ENCODE data around the gene DDX27.
"Not testable (repeated sequence)": the region's sequence is repeated elsewhere in the genome, so short reads cannot be mapped to it uniquely, and the experiment has no call there.

DDX27 gene

DNA sequence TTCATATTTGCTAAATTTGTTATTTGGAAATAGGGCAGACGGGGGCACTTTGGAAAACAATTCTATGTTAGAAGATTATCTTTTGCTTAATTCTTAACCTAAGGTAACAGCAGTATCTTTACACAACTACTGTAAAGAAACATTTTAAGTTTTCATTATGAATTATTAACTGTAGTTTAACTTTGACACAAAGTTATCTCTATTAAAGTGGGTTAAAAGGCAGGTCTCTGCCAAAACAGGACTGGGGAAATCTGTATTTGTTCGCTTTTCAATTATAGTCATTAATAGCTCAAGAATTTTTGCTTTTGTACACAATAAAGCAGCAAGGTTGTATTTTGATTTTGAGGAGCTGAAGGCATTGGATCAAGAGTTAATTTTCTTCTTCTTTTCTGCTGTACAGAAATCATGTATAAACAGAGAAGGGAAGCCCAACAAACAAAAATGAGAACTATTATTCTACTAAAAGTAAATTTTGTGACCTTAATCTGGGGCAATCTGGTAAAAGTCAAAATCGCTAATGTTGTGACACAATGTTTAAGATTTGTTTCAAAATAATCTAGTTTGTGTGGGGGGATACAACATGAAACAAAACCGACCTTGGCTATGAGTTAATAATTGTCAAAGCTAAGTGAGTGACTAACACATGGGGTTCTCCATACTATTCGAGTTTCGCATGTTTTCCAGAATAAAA, 34.0 kb upstream of the DDX27 start:
- DNase-seq: no peak
- no peak for ATAC-seq (replicated peaks)
- Mint-ChIP-seq H3K4me1 (ENCODE audit: low read depth in 2 of 2) (peaks cover 29 to 50% of the 10 kb centered on the region in 2 donors), H3K4me3 (peak overlapping the region in 1 of 2 donors; percentile 58), H3K9me3 (no peaks in the 10 kb centered on the region), H3K27ac (peak overlapping the region in 1 of 2 donors; percentile 19), H3K36me3 (ENCODE audit: insufficient read depth) (peaks cover 24% of the 10 kb centered on the region), H3K27me3 (peaks cover 1 to 8% of the 10 kb centered on the region in 2 donors)

DNA sequence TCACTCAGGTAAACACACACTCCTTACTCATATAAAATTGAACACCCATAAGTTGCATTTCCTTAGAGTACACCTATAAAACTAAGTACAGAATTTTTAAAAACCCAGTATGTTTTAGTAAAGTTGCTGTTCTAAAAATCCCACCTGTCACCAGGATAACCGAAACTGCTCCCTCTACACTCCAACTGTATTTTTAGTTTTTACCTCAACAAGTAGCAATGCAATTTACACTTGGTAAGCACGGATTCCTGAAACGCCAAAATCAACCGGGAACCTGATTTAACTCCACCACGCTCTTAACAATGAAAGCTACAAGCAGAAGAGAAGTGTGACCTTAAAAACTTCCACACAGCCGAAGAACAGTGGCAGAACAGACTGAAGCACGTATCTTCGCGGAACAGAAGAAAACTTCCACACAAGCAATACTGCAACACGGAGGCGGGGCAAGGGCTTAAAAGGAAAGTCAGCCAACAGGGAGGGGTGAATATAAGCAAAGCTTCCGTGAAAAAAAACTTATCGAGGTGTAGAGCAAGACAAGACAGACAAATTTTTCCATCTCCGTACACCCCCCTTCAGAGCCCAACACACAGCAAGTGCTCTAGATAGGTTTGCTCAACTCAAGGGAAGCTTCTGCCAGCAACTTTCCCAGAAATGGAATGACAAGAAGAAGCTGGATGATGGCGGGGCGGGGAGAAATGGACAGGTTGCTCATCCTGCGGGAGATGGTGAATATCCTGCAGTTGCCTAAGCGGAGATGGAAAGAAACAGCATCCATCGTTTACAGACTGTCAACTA, 32.5 kb upstream of the DDX27 start:
- no peaks in the 10 kb centered on the region for H3K9me3 Mint-ChIP-seq
- peak; percentile 36 to 49 (median 49) for DNase-seq
- peaks cover 19 to 37% of the 10 kb centered on the region in 2 donors for H3K4me1 Mint-ChIP-seq (ENCODE audit: low read depth in 2 of 2)
- peaks cover 6 to 8% of the 10 kb centered on the region in 2 donors for H3K27me3 Mint-ChIP-seq
- H3K27ac Mint-ChIP-seq: peak overlapping the region; percentile 38 to 90
- H3K4me3 Mint-ChIP-seq: peak overlapping the region; percentile 80 to 83
- H3K36me3 Mint-ChIP-seq (ENCODE audit: insufficient read depth): peaks cover 24% of the 10 kb centered on the region
- peak; percentile 25 for ATAC-seq (replicated peaks)

GRCh38 chr20:49187330-49187850, 31.8 kb upstream of the DDX27 start:
- Mint-ChIP-seq H3K4me3 (peak overlapping the region; percentile 80 to 83), H3K4me1 (ENCODE audit: low read depth in 2 of 2) (peaks cover 19 to 33% of the 10 kb centered on the region in 2 donors), H3K36me3 (ENCODE audit: insufficient read depth) (peaks cover 24% of the 10 kb centered on the region), H3K27ac (peak overlapping the region; percentile 38 to 90), H3K27me3 (peaks cover 6 to 8% of the 10 kb centered on the region in 2 donors), H3K9me3 (no peaks in the 10 kb centered on the region)
- DNase-seq (peak; percentile 7 to 15 (median 9)), ATAC-seq (replicated peaks) (no peak)

GRCh38 chr20:49187851-49188641, 31.2 kb upstream of the DDX27 start, which contains the start of gene STAU1:
Gene STAU1 (minus strand): TSS chr20:49188334. CDS start chr20:49166201, 22,133 bp downstream.
- Mint-ChIP-seq H3K27me3 (peaks cover 6 to 8% of the 10 kb centered on the region in 2 donors), H3K4me3 (peak within 1 kb of the TSS; percentile 80 to 83), H3K4me1 (ENCODE audit: low read depth in 2 of 2) (peaks cover 17 to 29% of the 10 kb centered on the region in 2 donors), H3K9me3 (no peaks in the 10 kb centered on the region), H3K36me3 (ENCODE audit: insufficient read depth) (peaks cover 24% of the 10 kb centered on the region), H3K27ac (peak within 1 kb of the TSS; percentile 79 to 90)
- DNase-seq (peak; percentile 86 to 90 (median 88)), ATAC-seq (replicated peaks) (peak; percentile 93)

DNA sequence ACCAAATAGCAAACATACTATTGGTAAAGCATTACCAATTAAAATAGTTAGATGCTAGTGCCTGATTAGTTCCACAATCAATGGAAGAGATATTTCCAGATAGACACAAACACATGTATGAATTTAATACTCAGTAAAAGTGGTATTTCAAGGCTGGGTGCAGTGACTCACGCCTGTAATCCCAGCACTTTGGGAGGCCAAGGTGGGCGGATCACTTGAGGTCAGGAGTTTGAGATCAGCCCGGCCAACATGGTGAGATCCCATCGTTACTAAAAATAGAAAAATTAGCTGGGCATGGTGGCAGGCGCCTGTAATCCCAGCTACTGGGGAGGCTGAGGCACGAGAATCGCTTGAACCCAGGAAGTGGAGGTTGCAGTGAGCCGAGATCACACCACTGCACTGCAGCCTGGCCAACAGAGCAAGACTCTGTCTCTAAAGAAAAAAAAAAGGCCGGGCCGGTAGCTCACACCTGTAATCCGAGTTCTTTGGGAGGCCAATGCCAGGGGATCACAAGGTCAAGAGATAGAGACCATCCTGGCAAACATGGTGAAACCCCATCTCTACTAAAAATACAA, 26.2 kb upstream of the DDX27 start:
- H3K27ac Mint-ChIP-seq; H3K36me3 Mint-ChIP-seq (ENCODE audit: insufficient read depth); H3K4me3 Mint-ChIP-seq: not testable (repeated sequence)

GRCh38 chr20:49199729-49200293, 19.4 kb upstream of the DDX27 start:
- H3K4me3 Mint-ChIP-seq: no peak overlapping the region
- no peaks in the 10 kb centered on the region for H3K4me1 Mint-ChIP-seq (ENCODE audit: low read depth in 2 of 2)
- DNase-seq (no peak), ATAC-seq (replicated peaks) (no peak)
- H3K27ac Mint-ChIP-seq: no peak overlapping the region
- H3K27me3 Mint-ChIP-seq: no peaks in the 10 kb centered on the region
- no peaks in the 10 kb centered on the region for H3K9me3 Mint-ChIP-seq
- H3K36me3 Mint-ChIP-seq (ENCODE audit: insufficient read depth): peaks cover 4% of the 10 kb centered on the region

More for the DNA sequence above, 26.2 kb upstream of the DDX27 start:
- not testable (repeated sequence) for H3K4me1 Mint-ChIP-seq (ENCODE audit: low read depth in 2 of 2); H3K9me3 Mint-ChIP-seq; ATAC-seq (replicated peaks); H3K27me3 Mint-ChIP-seq; DNase-seq

DNA sequence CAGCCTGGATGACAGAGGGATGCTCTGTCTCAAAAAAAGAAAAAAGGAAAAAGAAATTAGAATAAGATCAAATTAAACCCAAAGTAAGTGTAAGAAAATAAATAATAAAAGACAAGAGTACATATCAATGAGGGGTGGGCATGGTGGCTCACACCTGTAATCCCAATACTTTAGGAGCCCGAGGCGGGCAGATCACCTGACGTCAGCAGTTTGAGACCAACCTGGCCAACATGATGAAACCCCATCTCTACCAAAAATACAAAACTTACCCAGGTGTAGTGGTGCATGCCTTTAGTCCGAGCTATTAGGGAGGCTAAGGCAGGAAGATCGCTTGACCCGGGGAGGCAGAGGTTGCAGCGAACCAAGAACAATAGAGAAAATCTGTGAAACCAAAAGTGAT, 16.2 kb upstream of the DDX27 start:
- no peak overlapping the region for H3K4me3 Mint-ChIP-seq
- H3K27me3 Mint-ChIP-seq: no peaks in the 10 kb centered on the region
- peaks cover 4% of the 10 kb centered on the region for H3K36me3 Mint-ChIP-seq (ENCODE audit: insufficient read depth)
- H3K9me3 Mint-ChIP-seq: no peaks in the 10 kb centered on the region
- ATAC-seq (replicated peaks) (no peak), DNase-seq (no peak)
- no peaks in the 10 kb centered on the region for H3K4me1 Mint-ChIP-seq (ENCODE audit: low read depth in 2 of 2)
- H3K27ac Mint-ChIP-seq: no peak overlapping the region

DNA sequence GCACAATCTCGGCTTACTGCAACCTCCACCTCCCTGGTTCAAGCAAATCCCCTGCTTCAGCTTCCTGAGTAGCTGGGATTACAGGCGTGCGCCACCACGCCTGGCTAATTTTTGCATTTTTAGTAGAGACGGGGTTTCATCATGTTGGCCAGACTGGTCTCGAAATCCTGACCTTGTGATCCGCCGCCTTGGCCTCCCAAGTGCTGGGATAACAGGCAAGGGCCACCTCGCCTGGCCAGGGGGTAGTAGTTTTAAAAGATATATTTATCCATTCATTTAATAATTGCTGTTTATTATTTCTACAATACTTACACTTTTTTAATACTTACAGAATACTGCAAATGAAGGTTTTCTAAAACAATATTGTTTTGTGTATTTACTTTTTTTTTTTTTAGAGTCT, 15.5 kb upstream of the DDX27 start:
- ATAC-seq (replicated peaks): no peak
- H3K9me3 Mint-ChIP-seq: no peaks in the 10 kb centered on the region
- no peak overlapping the region for H3K4me3 Mint-ChIP-seq
- no peaks in the 10 kb centered on the region for H3K27me3 Mint-ChIP-seq
- no peak overlapping the region for H3K27ac Mint-ChIP-seq
- no peaks in the 10 kb centered on the region for H3K4me1 Mint-ChIP-seq (ENCODE audit: low read depth in 2 of 2)
- peaks cover 4% of the 10 kb centered on the region for H3K36me3 Mint-ChIP-seq (ENCODE audit: insufficient read depth)
- no peak for DNase-seq

DNA sequence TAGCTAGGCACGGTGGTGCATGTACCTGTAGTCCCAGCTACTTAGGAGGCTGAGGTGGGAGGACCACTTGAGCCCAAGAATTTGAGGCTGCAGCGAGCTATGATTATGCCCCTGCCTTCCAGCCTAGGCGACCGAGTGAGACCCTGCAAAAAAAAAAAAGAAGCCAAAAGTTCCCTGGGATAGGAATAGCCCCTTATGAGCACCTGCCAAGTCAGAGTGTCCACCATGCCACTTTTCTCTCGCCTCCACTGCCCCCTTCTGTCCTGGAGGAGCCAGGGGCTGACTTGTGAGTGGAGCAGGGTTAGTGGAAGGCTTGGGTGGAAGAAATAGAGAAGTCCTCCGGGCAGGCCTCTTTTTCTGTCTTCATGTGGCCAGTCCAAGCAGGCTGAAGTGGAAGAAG, 12.1 kb upstream of the DDX27 start:
- no peak overlapping the region for H3K27ac Mint-ChIP-seq
- DNase-seq: no peak
- ATAC-seq (replicated peaks): no peak
- peaks cover 0 to 2% of the 10 kb centered on the region in 2 donors for H3K9me3 Mint-ChIP-seq
- peaks cover 2% of the 10 kb centered on the region for H3K36me3 Mint-ChIP-seq (ENCODE audit: insufficient read depth)
- no peaks in the 10 kb centered on the region for H3K4me1 Mint-ChIP-seq (ENCODE audit: low read depth in 2 of 2)
- H3K4me3 Mint-ChIP-seq: no peak overlapping the region
- H3K27me3 Mint-ChIP-seq: no peaks in the 10 kb centered on the region

DNA sequence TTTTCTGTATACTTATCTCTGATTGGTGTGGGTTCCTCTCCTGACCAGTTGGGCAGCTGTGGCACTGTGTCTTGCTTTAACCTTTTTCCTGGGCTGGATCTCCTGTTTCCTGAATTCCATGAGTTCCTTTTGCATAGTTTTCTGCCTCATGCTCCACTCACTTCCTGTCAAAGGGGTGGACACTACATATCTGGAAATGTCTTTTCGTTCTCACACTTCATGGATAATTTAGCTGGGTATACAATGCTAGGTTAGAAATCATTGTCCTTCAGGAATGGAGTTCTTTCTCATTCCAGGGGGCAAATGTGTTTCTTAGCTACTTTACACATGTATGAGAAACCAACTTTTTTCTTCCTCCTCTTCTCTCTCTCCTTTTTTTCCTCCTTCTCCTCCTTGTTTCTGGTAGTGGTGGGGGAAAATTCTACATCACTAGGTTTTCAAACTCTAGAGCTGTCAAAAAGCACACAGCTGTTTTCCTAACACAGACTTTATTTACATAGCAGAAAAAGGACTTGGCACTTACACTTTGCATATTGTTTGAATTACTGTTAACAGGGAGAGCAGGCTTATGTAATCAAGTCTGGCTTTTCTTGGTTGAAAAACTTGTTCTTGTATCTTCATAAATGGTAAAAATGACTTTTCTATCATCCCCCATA, 9.0 kb upstream of the DDX27 start:
- Mint-ChIP-seq H3K9me3 (peaks cover 0 to 2% of the 10 kb centered on the region in 2 donors), H3K27me3 (no peaks in the 10 kb centered on the region), H3K36me3 (ENCODE audit: insufficient read depth) (peaks cover 2% of the 10 kb centered on the region), H3K4me1 (ENCODE audit: low read depth in 2 of 2) (no peaks in the 10 kb centered on the region), H3K27ac (no peak overlapping the region), H3K4me3 (no peak overlapping the region)
- no peak for DNase-seq
- ATAC-seq (replicated peaks): no peak

GRCh38 chr20:49210757-49211110, 8.5 kb upstream of the DDX27 start:
- Mint-ChIP-seq H3K4me3 (no peak overlapping the region), H3K27ac (no peak overlapping the region), H3K4me1 (ENCODE audit: low read depth in 2 of 2) (no peaks in the 10 kb centered on the region), H3K9me3 (peaks cover 0 to 2% of the 10 kb centered on the region in 2 donors), H3K36me3 (ENCODE audit: insufficient read depth) (peaks cover 4% of the 10 kb centered on the region), H3K27me3 (no peaks in the 10 kb centered on the region)
- ATAC-seq (replicated peaks): no peak
- no peak for DNase-seq

DNA sequence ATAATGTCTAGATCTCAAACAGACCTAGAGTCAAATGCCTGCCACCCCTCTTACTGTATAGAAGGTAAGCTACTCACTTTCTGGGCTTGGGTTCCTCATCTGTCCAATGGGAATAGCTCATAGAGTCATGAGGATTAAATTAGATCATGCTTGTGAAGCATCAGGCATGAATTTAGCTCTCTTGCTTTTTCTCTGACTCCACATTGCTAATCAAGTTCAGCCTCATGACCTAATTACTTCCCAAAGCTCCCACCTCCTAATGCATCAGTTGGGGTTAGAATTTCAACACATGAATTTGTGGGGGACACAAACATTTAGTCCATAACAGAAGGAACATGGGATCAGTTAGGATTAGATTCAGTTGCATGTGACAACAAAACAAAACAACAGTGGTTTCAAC, 4.6 kb upstream of the DDX27 start:
- no peak for DNase-seq
- Mint-ChIP-seq H3K27ac (no peak overlapping the region), H3K27me3 (no peaks in the 10 kb centered on the region), H3K36me3 (ENCODE audit: insufficient read depth) (peaks cover 14% of the 10 kb centered on the region), H3K4me3 (no peak overlapping the region), H3K9me3 (peaks cover 0 to 2% of the 10 kb centered on the region in 2 donors), H3K4me1 (ENCODE audit: low read depth in 2 of 2) (peaks cover 2 to 6% of the 10 kb centered on the region in 2 donors)
- no peak for ATAC-seq (replicated peaks)

Measured in effector memory CD8-positive, alpha-beta T cell (primary cell).